Activated T-cell treated with anti-CD3 and anti-CD28 coated beads, Interleukin-2, amount 50 U/mL, for 1 hour (primary cell): Measurements from ENCODE around the gene HES6.

Experiments
- DNase-seq: peaks from one replicate; pipeline ENCODE4 v3.0.0-alpha.2; 2020

HES6 gene

GRCh38 chr2:238252766-238253630 lies 13.2 kb upstream of the HES6 start:
- no peak for DNase-seq

- no peak for DNase-seq
Measured at GRCh38 chr2:238251986-238252385, 12.1 kb upstream of the HES6 start.

GRCh38 chr2:238251331-238251730 lies 11.5 kb upstream of the HES6 start:
- no peak for DNase-seq

GRCh38 chr2:238250896-238251295 lies 11.1 kb upstream of the HES6 start:
- no peak for DNase-seq

- DNase-seq = no peak
Measured at GRCh38 chr2:238247841-238248453, 8.1 kb upstream of the HES6 start.

- no peak for DNase-seq
Measured at GRCh38 chr2:238247002-238247822, 7.4 kb upstream of the HES6 start.

GRCh38 chr2:238244151-238244550 lies 4.3 kb upstream of the HES6 start:
- no peak for DNase-seq

GRCh38 chr2:238243496-238244076 lies 3.7 kb upstream of the HES6 start:
- DNase-seq = no peak

GRCh38 chr2:238242731-238243495 lies 3.1 kb upstream of the HES6 start:
- DNase-seq = no peak

GRCh38 chr2:238241970-238242369 lies 2.1 kb upstream of the HES6 start:
- no peak for DNase-seq

GRCh38 chr2:238240757-238241711 lies 1.2 kb upstream of the HES6 start:
- DNase-seq = no peak

- DNase-seq = no peak
Measured at GRCh38 chr2:238239543-238239862, 335 bp downstream of the HES6 start.

GRCh38 chr2:238238766-238239542 lies 884 bp downstream of the HES6 start:
- DNase-seq = peak; percentile 55

GRCh38 chr2:238238311-238238765 lies 1.5 kb downstream of the HES6 start:
- DNase-seq = no peak

GRCh38 chr2:238237431-238238135 lies 2.3 kb downstream of the HES6 start:
- peak; percentile 15 for DNase-seq

- DNase-seq = no peak
Measured at GRCh38 chr2:238236571-238236970, 3.3 kb downstream of the HES6 start.

- no peak for DNase-seq
Measured at GRCh38 chr2:238235856-238236255, 4.0 kb downstream of the HES6 start.

- no peak for DNase-seq
Measured at GRCh38 chr2:238235331-238235732, 4.5 kb downstream of the HES6 start.

GRCh38 chr2:238233625-238234024 lies 6.2 kb downstream of the HES6 start:
- DNase-seq = no peak

- no peak for DNase-seq
Measured at GRCh38 chr2:238231809-238232208, 8.0 kb downstream of the HES6 start.
